ENCODE measurements around the gene CD209.
"Not testable (repeated sequence)": the region's sequence is repeated elsewhere in the genome, so short reads cannot be mapped to it uniquely, and the experiment has no call there.

CD209 gene

GRCh38 chr19:7756258-7756657, 8.9 kb upstream of the CD209 start:
- H3K27me3 ChIP-seq (ENCODE audit: insufficient read depth, low read depth) = peaks cover 20% of the 10 kb centered on the region; the same call in 1 of the 2 replicates
- no peak overlapping the region for H2AFZ ChIP-seq (ENCODE audit: low read depth)
- no peaks in the 10 kb centered on the region for H3K4me1 ChIP-seq (ENCODE audit: low read depth, poor library complexity, severe bottlenecking)
- no peak overlapping the region for H3K27ac ChIP-seq
- no peak overlapping the region for H3K9ac ChIP-seq
- H3K79me2 ChIP-seq (ENCODE audit: insufficient read depth, low read depth) = no peaks in the 10 kb centered on the region
- H3K36me3 ChIP-seq (ENCODE audit: insufficient read depth) = no peaks in the 10 kb centered on the region
- H3K4me3 ChIP-seq (IDR thresholded peaks at IDR 0.05; ENCODE audit: insufficient read depth, low read depth, low read length) = no peak overlapping the region
- no peak overlapping the region for H3K4me2 ChIP-seq
- H4K20me1 ChIP-seq (ENCODE audit: insufficient read depth) = no peaks in the 10 kb centered on the region
- TF ChIP-seq CTCF (conservative IDR thresholded peaks at IDR 0.05; ENCODE audit: low read depth, low read length) = no peak

- H2AFZ ChIP-seq (ENCODE audit: low read depth) = no peak overlapping the region
- H3K4me1 ChIP-seq (ENCODE audit: low read depth, poor library complexity, severe bottlenecking) = no peaks in the 10 kb centered on the region
- TF ChIP-seq CTCF (conservative IDR thresholded peaks at IDR 0.05; ENCODE audit: low read depth, low read length) = no peak
- H3K36me3 ChIP-seq (ENCODE audit: insufficient read depth) = no peaks in the 10 kb centered on the region
- H3K4me3 ChIP-seq (IDR thresholded peaks at IDR 0.05; ENCODE audit: insufficient read depth, low read depth, low read length) = no peak overlapping the region
- H3K4me2 ChIP-seq = no peak overlapping the region
- H3K27ac ChIP-seq = no peak overlapping the region
- peaks cover 31% of the 10 kb centered on the region; the same call in 1 of the 2 replicates for H3K27me3 ChIP-seq (ENCODE audit: insufficient read depth, low read depth)
- no peaks in the 10 kb centered on the region for H3K79me2 ChIP-seq (ENCODE audit: insufficient read depth, low read depth)
- H4K20me1 ChIP-seq (ENCODE audit: insufficient read depth) = no peaks in the 10 kb centered on the region
- H3K9ac ChIP-seq = no peak overlapping the region
These were observed 3.9 kb upstream of the CD209 start for GRCh38 chr19:7751157-7751783.

- Histone ChIP-seq H3K9ac (no peak overlapping the region), H3K4me1 (ENCODE audit: low read depth, poor library complexity, severe bottlenecking) (no peaks in the 10 kb centered on the region), H2AFZ (ENCODE audit: low read depth) (no peak overlapping the region), H3K27me3 (ENCODE audit: insufficient read depth, low read depth) (peaks cover 33% of the 10 kb centered on the region; the same call in 1 of the 2 replicates), H4K20me1 (ENCODE audit: insufficient read depth) (no peaks in the 10 kb centered on the region), H3K79me2 (ENCODE audit: insufficient read depth, low read depth) (no peaks in the 10 kb centered on the region), H3K27ac (no peak overlapping the region), H3K36me3 (ENCODE audit: insufficient read depth) (no peaks in the 10 kb centered on the region), H3K4me3 (IDR thresholded peaks at IDR 0.05; ENCODE audit: insufficient read depth, low read depth, low read length) (no peak overlapping the region), H3K4me2 (no peak overlapping the region)
- TF ChIP-seq CTCF (conservative IDR thresholded peaks at IDR 0.05; ENCODE audit: low read depth, low read length) = no peak
These were observed 1.4 kb upstream of the CD209 start for GRCh38 chr19:7748756-7749155.

GRCh38 chr19:7748171-7748570, 837 bp upstream of the CD209 start:
- Histone ChIP-seq H3K4me2 (no peak overlapping the region), H3K36me3 (ENCODE audit: insufficient read depth) (no peaks in the 10 kb centered on the region), H3K9ac (no peak overlapping the region), H3K27me3 (ENCODE audit: insufficient read depth, low read depth) (peaks cover 32% of the 10 kb centered on the region; the same call in 1 of the 2 replicates), H3K27ac (no peak overlapping the region), H2AFZ (ENCODE audit: low read depth) (no peak overlapping the region), H3K4me3 (IDR thresholded peaks at IDR 0.05; ENCODE audit: insufficient read depth, low read depth, low read length) (no peak overlapping the region), H3K4me1 (ENCODE audit: low read depth, poor library complexity, severe bottlenecking) (no peaks in the 10 kb centered on the region), H4K20me1 (ENCODE audit: insufficient read depth) (no peaks in the 10 kb centered on the region), H3K79me2 (ENCODE audit: insufficient read depth, low read depth) (no peaks in the 10 kb centered on the region)
- no peak for TF ChIP-seq CTCF (conservative IDR thresholded peaks at IDR 0.05; ENCODE audit: low read depth, low read length)

DNA sequence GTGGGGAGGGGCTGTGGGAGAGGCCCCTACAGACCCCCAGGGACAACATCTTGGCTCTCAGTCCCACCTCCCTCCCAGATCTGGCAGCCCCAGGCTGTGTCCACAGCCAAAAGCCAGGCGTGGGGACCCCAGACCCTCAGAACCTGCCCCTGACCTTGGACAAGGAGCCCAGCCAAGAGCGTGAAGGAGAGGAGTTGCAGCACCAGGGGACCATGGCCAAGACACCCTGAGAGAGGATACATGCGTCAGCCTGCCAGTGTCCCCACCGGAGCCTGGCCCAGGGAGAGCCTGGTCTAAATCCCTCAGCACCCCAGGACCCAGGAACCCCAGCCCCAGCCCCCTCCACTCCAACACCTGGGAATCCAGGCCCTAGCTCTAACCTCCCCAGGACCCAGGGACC, 1.0 kb downstream of the CD209 start:
- not testable (repeated sequence) for H3K36me3 ChIP-seq (ENCODE audit: insufficient read depth); H3K4me2 ChIP-seq; H3K9ac ChIP-seq; H2AFZ ChIP-seq (ENCODE audit: low read depth); H3K79me2 ChIP-seq (ENCODE audit: insufficient read depth, low read depth); H3K4me1 ChIP-seq (ENCODE audit: low read depth, poor library complexity, severe bottlenecking); H4K20me1 ChIP-seq (ENCODE audit: insufficient read depth); H3K27ac ChIP-seq; H3K4me3 ChIP-seq (IDR thresholded peaks at IDR 0.05; ENCODE audit: insufficient read depth, low read depth, low read length)
- H3K27me3 ChIP-seq (ENCODE audit: insufficient read depth, low read depth) = peaks cover 45% of the 10 kb centered on the region
